HG02678 (cell line): ENCODE results near the gene ONECUT1.

Experiments
- ATAC-seq: cut with Tn5 transposase; IDR thresholded peaks from one replicate; pipeline ENCODE4 v1.9.1; 2021; ENCODE audit warnings: mild to moderate bottlenecking, moderate library complexity; ENCODE audit not compliant: unreplicated experiment

Gene ONECUT1

GRCh38 chr15:52734329-52734728 lies 55.8 kb downstream of the ONECUT1 start:
- no peak for ATAC-seq

GRCh38 chr15:52733696-52734255 lies 56.4 kb downstream of the ONECUT1 start:
- no peak for ATAC-seq

GRCh38 chr15:52733088-52733487 lies 57.0 kb downstream of the ONECUT1 start:
- ATAC-seq = no peak

GRCh38 chr15:52732551-52732950 lies 57.6 kb downstream of the ONECUT1 start:
- ATAC-seq = no peak

- no peak for ATAC-seq
Observed at GRCh38 chr15:52731732-52732470, 58.2 kb downstream of the ONECUT1 start.

- ATAC-seq = no peak
Observed at GRCh38 chr15:52731004-52731403, 59.1 kb downstream of the ONECUT1 start.

GRCh38 chr15:52730594-52730993 lies 59.5 kb downstream of the ONECUT1 start:
- no peak for ATAC-seq

GRCh38 chr15:52730173-52730572 lies 60.0 kb downstream of the ONECUT1 start:
- peak; percentile 81 for ATAC-seq

- no peak for ATAC-seq
Observed at GRCh38 chr15:52728899-52729298, 61.2 kb downstream of the ONECUT1 start.

GRCh38 chr15:52727815-52728214 lies 62.3 kb downstream of the ONECUT1 start:
- no peak for ATAC-seq

GRCh38 chr15:52726195-52726594 lies 63.9 kb downstream of the ONECUT1 start:
- ATAC-seq = no peak

GRCh38 chr15:52718551-52718950 lies 71.6 kb downstream of the ONECUT1 start:
- no peak for ATAC-seq

- ATAC-seq = no peak
Observed at GRCh38 chr15:52717924-52718323, 72.2 kb downstream of the ONECUT1 start.

GRCh38 chr15:52717481-52717880 lies 72.7 kb downstream of the ONECUT1 start:
- ATAC-seq = no peak

GRCh38 chr15:52716536-52716935 lies 73.6 kb downstream of the ONECUT1 start:
- no peak for ATAC-seq

GRCh38 chr15:52715411-52715810 lies 74.7 kb downstream of the ONECUT1 start:
- ATAC-seq = no peak

GRCh38 chr15:52714968-52715367 lies 75.2 kb downstream of the ONECUT1 start:
- no peak for ATAC-seq

- ATAC-seq = no peak
Observed at GRCh38 chr15:52710708-52711389, 79.3 kb downstream of the ONECUT1 start.

GRCh38 chr15:52710050-52710707 lies 80.0 kb downstream of the ONECUT1 start:
- peak; percentile 52 for ATAC-seq

GRCh38 chr15:52709187-52709981 lies 80.8 kb downstream of the ONECUT1 start:
- peak; percentile 92 for ATAC-seq
